Natural killer cell (primary cell): ENCODE measurements around the gene ELN. TPM values are rescaled to one million over a fixed set of nuclear protein-coding genes. Genes with fewer than 3 reads are reported as not detected.

Source experiments
- ATAC-seq, 3 donors: fragments of 150-1000 bp in 2 of 3; fragments of 200-7000 bp in 1 of 3; cut with Tn5 transposase; 1 replicate in 1 of 3; 2 replicates in 2 of 3; pipeline ENCODE4 v1.10.0; 2021; ENCODE audit warnings: mild to moderate bottlenecking in 2 of 3, moderate library complexity in 2 of 3
- DNase-seq, 2 donors: peaks; one replicate each; pipeline versions ENCODE4 v3.0.0 to v3.0.0-alpha.2; 2013 to 2021; ENCODE audit warnings: mixed read lengths in 1 of 2
- H3K27ac ChIP-seq: one replicate; pipeline ENCODE4 v1.5.1; 2013; ENCODE audit warnings: mild to moderate bottlenecking, low read length
- H3K27me3 ChIP-seq: one replicate; pipeline ENCODE4 v1.6.1; 2013; ENCODE audit warnings: low read length; ENCODE audit not compliant: control insufficient read depth, insufficient read depth
- H3K36me3 ChIP-seq: one replicate; pipeline ENCODE4 v1.6.1; 2013; ENCODE audit warnings: low read length; ENCODE audit not compliant: control insufficient read depth, insufficient read depth
- H3K4me1 ChIP-seq: one replicate; pipeline ENCODE4 v1.6.1; 2013; ENCODE audit warnings: low read length; ENCODE audit not compliant: control insufficient read depth, insufficient read depth
- H3K4me3 ChIP-seq: one replicate; pipeline ENCODE4 v1.5.1; 2013; ENCODE audit warnings: low read length
- H3K9me3 ChIP-seq: one replicate; pipeline ENCODE4 v1.6.1; 2013; ENCODE audit warnings: low read length; ENCODE audit not compliant: control insufficient read depth, insufficient read depth
- H3K27ac Mint-ChIP-seq, 2 donors: one replicate each; pipeline ENCODE4 v1.8.0; 2022; ENCODE audit warnings: mild to moderate bottlenecking in 2 of 2, mixed read lengths in 2 of 2, moderate library complexity in 1 of 2
- H3K27me3 Mint-ChIP-seq, 2 donors: one replicate each; pipeline ENCODE4 v1.8.0; 2022; ENCODE audit warnings: low read depth in 2 of 2, mixed read lengths in 2 of 2
- H3K36me3 Mint-ChIP-seq: one replicate; pipeline ENCODE4 v1.8.0; 2022; ENCODE audit warnings: mixed read lengths
- H3K4me1 Mint-ChIP-seq, 2 donors: one replicate each; pipeline ENCODE4 v1.8.0; 2022; ENCODE audit warnings: mixed read lengths in 2 of 2
- H3K4me3 Mint-ChIP-seq: one replicate; pipeline ENCODE4 v1.8.0; 2022; ENCODE audit warnings: mild to moderate bottlenecking, moderate library complexity, mixed read lengths
- H3K9me3 Mint-ChIP-seq, 2 donors: one replicate each; pipeline ENCODE4 v1.8.0; 2022; ENCODE audit warnings: mixed read lengths in 2 of 2
- WGBS: methylation state at CpG from one replicate; pipeline ENCODE4 v1.1.7; 2013; ENCODE audit warnings: missing lambda C conversion rate; ENCODE audit not compliant: insufficient coverage; 5-methylcytosine and 5-hydroxymethylcytosine counted together
- intact Hi-C: fragments of 100-400 bp; cut with micrococcal nuclease; formaldehyde crosslinking; loops from one replicate; pipeline ENCODE4 v1.14.2; 2022
- total RNA-seq, 4 donors: library from RNA; stranded (reverse); fragments of 120-200 nt in 1 of 4; gene quantifications; one replicate each; pipeline versions ENCODE4 v1.2.3 to v1.2.4, GENCODE V29; 2013 to 2022
- TF ChIP-seq, protein P1 (sequence below): fragments of 200-600 bp; IDR thresholded peaks from one replicate; pipeline ENCODE4 v1.8.0; 2022; ENCODE audit warnings: antibody characterized with exemption

The ELN gene
- total RNA-seq, 3 donors from 2014 or later (not counting 1 experiment from before 2014, with no cell fraction given): 0.75 TPM; not detected in 2

DNA sequence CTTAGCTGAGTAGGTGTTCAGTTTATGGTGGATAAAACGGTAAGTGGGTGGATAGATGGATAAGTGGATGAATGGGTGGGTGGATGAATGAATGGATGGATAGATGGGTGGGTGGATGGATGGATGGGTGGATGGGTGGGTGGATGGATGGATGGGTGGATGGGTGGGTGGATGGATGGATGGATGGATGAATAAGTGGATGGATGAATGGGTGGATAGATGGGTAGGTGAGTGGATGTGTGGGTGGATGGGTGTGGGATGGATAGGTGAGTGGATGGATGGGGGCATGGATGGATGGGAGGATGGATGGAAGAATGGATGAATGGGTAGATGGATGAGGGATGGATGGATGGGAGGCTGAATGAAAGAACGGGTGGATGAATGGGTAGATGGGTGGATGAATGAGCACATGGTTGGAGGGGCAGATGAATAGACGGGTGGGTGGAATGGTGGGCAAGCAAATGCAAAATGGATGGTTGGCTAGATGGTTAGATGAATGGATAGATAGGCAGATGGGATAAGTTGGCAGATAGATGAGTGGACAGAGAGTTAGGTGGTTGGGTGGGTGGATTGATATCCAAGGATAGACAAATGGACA lies 25.7 kb downstream of the ELN start:
- H3K9me3 ChIP-seq: no peaks in the 10 kb centered on the region
- H3K4me1 Mint-ChIP-seq: peaks cover 0 to 15% of the 10 kb centered on the region in 2 donors
- peaks cover 0 to 3% of the 10 kb centered on the region in 2 donors for H3K27me3 Mint-ChIP-seq
- H3K27ac Mint-ChIP-seq: no peak overlapping the region
- ATAC-seq: no peak
- no peaks in the 10 kb centered on the region for H3K9me3 Mint-ChIP-seq
- no peak overlapping the region for H3K4me3 Mint-ChIP-seq
- H3K27ac ChIP-seq: no peak overlapping the region
- no peaks in the 10 kb centered on the region for H3K36me3 Mint-ChIP-seq
- H3K4me1 ChIP-seq: peaks cover 5% of the 10 kb centered on the region
- no peaks in the 10 kb centered on the region for H3K36me3 ChIP-seq
- no peak for DNase-seq
- intact Hi-C loops: no loop called here
- H3K27me3 ChIP-seq: no peaks in the 10 kb centered on the region
- 95% methylated on average over 3 of the region's 3 CpGs for WGBS
- no peak overlapping the region for H3K4me3 ChIP-seq
- TF ChIP-seq, protein P1, sequence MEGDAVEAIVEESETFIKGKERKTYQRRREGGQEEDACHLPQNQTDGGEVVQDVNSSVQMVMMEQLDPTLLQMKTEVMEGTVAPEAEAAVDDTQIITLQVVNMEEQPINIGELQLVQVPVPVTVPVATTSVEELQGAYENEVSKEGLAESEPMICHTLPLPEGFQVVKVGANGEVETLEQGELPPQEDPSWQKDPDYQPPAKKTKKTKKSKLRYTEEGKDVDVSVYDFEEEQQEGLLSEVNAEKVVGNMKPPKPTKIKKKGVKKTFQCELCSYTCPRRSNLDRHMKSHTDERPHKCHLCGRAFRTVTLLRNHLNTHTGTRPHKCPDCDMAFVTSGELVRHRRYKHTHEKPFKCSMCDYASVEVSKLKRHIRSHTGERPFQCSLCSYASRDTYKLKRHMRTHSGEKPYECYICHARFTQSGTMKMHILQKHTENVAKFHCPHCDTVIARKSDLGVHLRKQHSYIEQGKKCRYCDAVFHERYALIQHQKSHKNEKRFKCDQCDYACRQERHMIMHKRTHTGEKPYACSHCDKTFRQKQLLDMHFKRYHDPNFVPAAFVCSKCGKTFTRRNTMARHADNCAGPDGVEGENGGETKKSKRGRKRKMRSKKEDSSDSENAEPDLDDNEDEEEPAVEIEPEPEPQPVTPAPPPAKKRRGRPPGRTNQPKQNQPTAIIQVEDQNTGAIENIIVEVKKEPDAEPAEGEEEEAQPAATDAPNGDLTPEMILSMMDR: no peak

DNA sequence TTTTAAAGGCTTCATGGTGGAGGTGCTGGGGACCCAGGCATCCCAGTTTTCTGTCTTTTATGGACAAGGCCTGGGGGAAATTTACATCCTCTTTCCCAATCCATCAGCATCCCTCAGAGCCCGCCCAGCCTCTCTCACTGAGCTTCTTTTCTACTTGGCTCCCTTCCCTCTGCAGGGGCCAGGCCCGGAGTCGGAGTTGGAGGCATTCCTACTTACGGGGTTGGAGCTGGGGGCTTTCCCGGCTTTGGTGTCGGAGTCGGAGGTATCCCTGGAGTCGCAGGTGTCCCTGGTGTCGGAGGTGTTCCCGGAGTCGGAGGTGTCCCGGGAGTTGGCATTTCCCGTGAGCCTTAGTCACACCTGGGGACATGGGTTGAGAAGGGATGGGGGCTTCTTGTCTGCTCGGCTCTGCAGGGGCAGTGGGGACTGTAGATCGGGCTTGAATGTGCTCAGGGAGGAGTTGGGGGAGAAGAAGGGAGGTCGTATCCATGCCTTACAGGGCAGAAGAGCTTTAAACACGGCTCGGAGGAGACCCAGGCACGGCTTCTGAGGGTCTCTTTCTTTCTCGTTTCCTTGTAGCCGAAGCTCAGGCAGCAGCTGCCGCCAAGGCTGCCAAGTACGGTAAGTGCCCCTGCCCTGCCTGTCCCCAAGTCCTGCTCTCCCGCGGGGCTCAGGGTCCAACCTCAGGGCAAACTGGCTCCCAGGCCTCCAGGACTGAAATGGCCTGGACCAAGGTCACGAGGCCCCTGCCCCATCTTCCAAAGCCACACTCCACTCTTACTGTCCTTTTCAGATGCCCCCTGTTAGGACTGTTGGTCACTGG lies 28.3 kb downstream of the ELN start:
- Histone ChIP-seq H3K4me1 (peaks cover 5% of the 10 kb centered on the region), H3K9me3 (no peaks in the 10 kb centered on the region), H3K27me3 (no peaks in the 10 kb centered on the region), H3K4me3 (no peak overlapping the region), H3K27ac (no peak overlapping the region), H3K36me3 (no peaks in the 10 kb centered on the region)
- Mint-ChIP-seq H3K4me1 (peaks cover 0 to 15% of the 10 kb centered on the region in 2 donors), H3K4me3 (no peak overlapping the region), H3K36me3 (no peaks in the 10 kb centered on the region), H3K27ac (no peak overlapping the region), H3K27me3 (peaks cover 0 to 3% of the 10 kb centered on the region in 2 donors), H3K9me3 (no peaks in the 10 kb centered on the region)
- WGBS: 92% methylated on average over 26 of the region's 26 CpGs
- TF ChIP-seq, protein P1: no peak
- ATAC-seq (no peak), DNase-seq (no peak)
- intact Hi-C loops: no loop called here

DNA sequence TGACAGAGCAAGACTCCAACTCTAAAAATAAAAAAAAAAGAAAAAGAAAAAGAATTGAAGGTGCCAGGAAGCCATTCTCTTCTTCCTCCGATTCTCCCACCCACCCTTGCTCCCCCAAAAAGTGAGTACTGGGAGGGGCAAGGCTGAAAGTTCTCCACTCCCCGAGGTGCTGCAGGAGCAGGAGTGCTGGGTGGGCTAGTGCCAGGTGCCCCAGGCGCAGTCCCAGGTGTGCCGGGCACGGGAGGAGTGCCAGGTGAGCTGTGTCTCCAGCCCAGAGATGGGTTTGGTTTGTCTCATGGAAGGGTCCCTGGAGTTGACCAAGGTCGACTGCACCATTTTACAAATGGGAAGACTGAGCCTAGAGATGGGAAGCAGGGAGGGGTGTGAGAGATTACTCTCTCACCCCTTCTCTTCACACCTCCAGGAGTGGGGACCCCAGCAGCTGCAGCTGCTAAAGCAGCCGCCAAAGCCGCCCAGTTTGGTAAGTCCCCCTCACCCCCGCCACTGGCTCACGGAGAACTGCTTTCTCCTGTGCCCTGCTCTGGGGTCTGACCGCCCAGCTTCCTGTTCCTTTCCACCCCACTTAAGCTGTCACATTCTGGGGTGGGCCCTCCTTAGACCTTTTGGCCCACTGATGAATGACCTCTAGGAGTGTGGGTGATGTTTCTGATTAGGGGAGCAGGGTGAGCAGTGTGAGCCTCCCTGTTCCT lies 29.4 kb downstream of the ELN start:
- DNase-seq (no peak), ATAC-seq (no peak)
- 58% methylated on average over 10 of the region's 11 CpGs for WGBS
- Histone ChIP-seq H3K27me3 (no peaks in the 10 kb centered on the region), H3K27ac (no peak overlapping the region), H3K36me3 (no peaks in the 10 kb centered on the region), H3K4me3 (no peak overlapping the region), H3K9me3 (no peaks in the 10 kb centered on the region), H3K4me1 (peaks cover 15% of the 10 kb centered on the region)
- H3K27ac Mint-ChIP-seq: peak overlapping the region in 1 of 2 donors; percentile 43
- no peaks in the 10 kb centered on the region for H3K9me3 Mint-ChIP-seq
- peaks cover 7 to 20% of the 10 kb centered on the region in 2 donors for H3K4me1 Mint-ChIP-seq
- no peaks in the 10 kb centered on the region for H3K36me3 Mint-ChIP-seq
- no peak overlapping the region for H3K4me3 Mint-ChIP-seq
- intact Hi-C loops: no loop called here
- TF ChIP-seq, protein P1: no peak
- peaks cover 0 to 3% of the 10 kb centered on the region in 2 donors for H3K27me3 Mint-ChIP-seq
